Measurements from ENCODE around the gene NHERF1. TPM values are rescaled to one million over a fixed set of nuclear protein-coding genes. Genes with fewer than 3 reads are reported as not detected.

The NHERF1 gene
- total and polyA plus RNA-seq, 4 donors: 18.3 to 58.2 (median 28.1) TPM

- H3K36me3 ChIP-seq (ENCODE audit: control insufficient read depth in 4 of 4, insufficient read depth in 4 of 4, low read length in 4 of 4): peaks cover 0 to 29% (median 3%) of the 10 kb centered on the region in 4 donors
- H3K27ac ChIP-seq (ENCODE audit: low read depth in 1 of 2, low read length in 1 of 2): no peak overlapping the region
- H3K4me1 ChIP-seq (ENCODE audit: control insufficient read depth in 5 of 5, insufficient read depth in 5 of 5, low read length in 5 of 5): peaks cover 0 to 10% (median 6%) of the 10 kb centered on the region in 5 donors
- DNase-seq: no peak
- no peak overlapping the region for H3K9ac ChIP-seq (ENCODE audit: insufficient read depth in 1 of 2, low read length in 2 of 2)
- no peaks in the 10 kb centered on the region for H3K9me3 ChIP-seq (ENCODE audit: control insufficient read depth in 4 of 4, insufficient read depth in 3 of 4, low read length in 3 of 4)
- no peaks in the 10 kb centered on the region for H3K27me3 ChIP-seq (ENCODE audit: control insufficient read depth in 3 of 3, insufficient read depth in 3 of 3, low read length in 2 of 3)
- ATAC-seq (ENCODE audit: insufficient read depth, low FRiP score): no peak
- TF ChIP-seq, protein P1, sequence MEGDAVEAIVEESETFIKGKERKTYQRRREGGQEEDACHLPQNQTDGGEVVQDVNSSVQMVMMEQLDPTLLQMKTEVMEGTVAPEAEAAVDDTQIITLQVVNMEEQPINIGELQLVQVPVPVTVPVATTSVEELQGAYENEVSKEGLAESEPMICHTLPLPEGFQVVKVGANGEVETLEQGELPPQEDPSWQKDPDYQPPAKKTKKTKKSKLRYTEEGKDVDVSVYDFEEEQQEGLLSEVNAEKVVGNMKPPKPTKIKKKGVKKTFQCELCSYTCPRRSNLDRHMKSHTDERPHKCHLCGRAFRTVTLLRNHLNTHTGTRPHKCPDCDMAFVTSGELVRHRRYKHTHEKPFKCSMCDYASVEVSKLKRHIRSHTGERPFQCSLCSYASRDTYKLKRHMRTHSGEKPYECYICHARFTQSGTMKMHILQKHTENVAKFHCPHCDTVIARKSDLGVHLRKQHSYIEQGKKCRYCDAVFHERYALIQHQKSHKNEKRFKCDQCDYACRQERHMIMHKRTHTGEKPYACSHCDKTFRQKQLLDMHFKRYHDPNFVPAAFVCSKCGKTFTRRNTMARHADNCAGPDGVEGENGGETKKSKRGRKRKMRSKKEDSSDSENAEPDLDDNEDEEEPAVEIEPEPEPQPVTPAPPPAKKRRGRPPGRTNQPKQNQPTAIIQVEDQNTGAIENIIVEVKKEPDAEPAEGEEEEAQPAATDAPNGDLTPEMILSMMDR (IDR thresholded peaks at IDR 0.05; ENCODE audit: control extremely low read depth, extremely low read depth): no peak
- no peak overlapping the region for H3K4me3 ChIP-seq
- WGBS, 2 donors: 93 to 95% methylated on average over 12 of the region's 12 CpGs
Measured at GRCh38 chr17:74803388-74803930, 55.0 kb downstream of the NHERF1 start.

DNA sequence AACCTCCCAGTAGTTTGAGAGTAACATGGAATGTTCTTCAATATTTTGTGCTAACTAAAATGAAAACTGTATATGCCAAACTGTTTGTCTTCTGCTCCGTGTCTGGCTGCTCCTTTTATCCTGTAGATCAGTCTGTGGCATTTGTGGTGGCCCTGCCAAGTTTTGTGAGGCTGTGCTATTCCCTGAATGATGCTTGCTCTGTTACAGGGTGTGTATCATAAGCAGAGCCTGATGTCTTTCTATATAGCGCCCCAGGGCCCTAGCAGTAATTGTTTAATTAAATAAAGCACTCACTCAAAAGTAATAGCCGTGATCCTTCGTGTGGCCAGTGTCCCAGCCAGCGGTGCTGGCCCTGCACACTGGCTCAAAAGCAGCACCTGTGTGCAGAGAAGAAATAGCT, 55.5 kb downstream of the NHERF1 start:
- H3K9me3 ChIP-seq (ENCODE audit: control insufficient read depth in 4 of 4, insufficient read depth in 3 of 4, low read length in 3 of 4): no peaks in the 10 kb centered on the region
- peaks cover 0 to 10% (median 6%) of the 10 kb centered on the region in 5 donors for H3K4me1 ChIP-seq (ENCODE audit: control insufficient read depth in 5 of 5, insufficient read depth in 5 of 5, low read length in 5 of 5)
- DNase-seq: no peak
- H3K4me3 ChIP-seq: no peak overlapping the region
- no peak overlapping the region for H3K27ac ChIP-seq (ENCODE audit: low read depth in 1 of 2, low read length in 1 of 2)
- TF ChIP-seq, protein P1 (IDR thresholded peaks at IDR 0.05; ENCODE audit: control extremely low read depth, extremely low read depth): no peak
- 86 to 92% methylated on average over 5 of the region's 5 CpGs for WGBS, 2 donors
- peaks cover 0 to 28% (median 3%) of the 10 kb centered on the region in 4 donors for H3K36me3 ChIP-seq (ENCODE audit: control insufficient read depth in 4 of 4, insufficient read depth in 4 of 4, low read length in 4 of 4)
- H3K27me3 ChIP-seq (ENCODE audit: control insufficient read depth in 3 of 3, insufficient read depth in 3 of 3, low read length in 2 of 3): no peaks in the 10 kb centered on the region
- no peak for ATAC-seq (ENCODE audit: insufficient read depth, low FRiP score)
- H3K9ac ChIP-seq (ENCODE audit: insufficient read depth in 1 of 2, low read length in 2 of 2): no peak overlapping the region

- TF ChIP-seq, protein P1 (IDR thresholded peaks at IDR 0.05; ENCODE audit: control extremely low read depth, extremely low read depth): no peak
- no peak for DNase-seq
- Histone ChIP-seq H3K9me3 (ENCODE audit: control insufficient read depth in 4 of 4, insufficient read depth in 3 of 4, low read length in 3 of 4) (no peaks in the 10 kb centered on the region), H3K36me3 (ENCODE audit: control insufficient read depth in 4 of 4, insufficient read depth in 4 of 4, low read length in 4 of 4) (peaks cover 0 to 22% (median 3%) of the 10 kb centered on the region in 4 donors), H3K27me3 (ENCODE audit: control insufficient read depth in 3 of 3, insufficient read depth in 3 of 3, low read length in 2 of 3) (no peaks in the 10 kb centered on the region), H3K27ac (ENCODE audit: low read depth in 1 of 2, low read length in 1 of 2) (no peak overlapping the region), H3K9ac (ENCODE audit: insufficient read depth in 1 of 2, low read length in 2 of 2) (no peak overlapping the region), H3K4me1 (ENCODE audit: control insufficient read depth in 5 of 5, insufficient read depth in 5 of 5, low read length in 5 of 5) (peaks cover 0 to 10% (median 6%) of the 10 kb centered on the region in 5 donors), H3K4me3 (no peak overlapping the region)
- WGBS, 2 donors: 83 to 88% methylated on average over 7 of the region's 7 CpGs
- no peak for ATAC-seq (ENCODE audit: insufficient read depth, low FRiP score)
Measured at GRCh38 chr17:74804683-74805082, 56.3 kb downstream of the NHERF1 start.

DNA sequence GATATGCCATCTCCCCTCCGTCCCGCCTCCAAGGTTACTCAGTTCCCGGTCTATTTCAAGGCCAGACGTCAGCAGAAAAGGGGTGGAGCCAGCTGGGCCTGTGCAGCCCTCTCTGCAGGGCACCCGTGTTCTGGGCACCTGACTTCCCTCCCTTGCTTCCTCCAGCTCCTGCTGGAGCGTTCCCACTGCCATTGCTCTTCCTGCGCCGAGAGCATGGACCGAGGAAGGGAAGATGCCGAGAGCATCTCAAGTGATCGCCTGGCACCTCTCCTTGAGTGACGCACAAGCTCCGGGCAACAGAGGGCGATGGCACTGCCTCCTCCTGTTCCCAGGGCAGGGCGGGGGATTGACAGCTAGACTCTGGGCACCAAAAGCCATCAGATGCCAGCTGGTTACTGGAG, 57.2 kb downstream of the NHERF1 start:
- DNase-seq: no peak
- Histone ChIP-seq H3K9me3 (ENCODE audit: control insufficient read depth in 4 of 4, insufficient read depth in 3 of 4, low read length in 3 of 4) (no peaks in the 10 kb centered on the region), H3K27ac (ENCODE audit: low read depth in 1 of 2, low read length in 1 of 2) (no peak overlapping the region), H3K4me1 (ENCODE audit: control insufficient read depth in 5 of 5, insufficient read depth in 5 of 5, low read length in 5 of 5) (peaks cover 0 to 10% (median 6%) of the 10 kb centered on the region in 5 donors), H3K4me3 (no peak overlapping the region), H3K9ac (ENCODE audit: insufficient read depth in 1 of 2, low read length in 2 of 2) (no peak overlapping the region), H3K27me3 (ENCODE audit: control insufficient read depth in 3 of 3, insufficient read depth in 3 of 3, low read length in 2 of 3) (no peaks in the 10 kb centered on the region), H3K36me3 (ENCODE audit: control insufficient read depth in 4 of 4, insufficient read depth in 4 of 4, low read length in 4 of 4) (peaks cover 0 to 20% (median 3%) of the 10 kb centered on the region in 4 donors)
- no peak for ATAC-seq (ENCODE audit: insufficient read depth, low FRiP score)
- TF ChIP-seq, protein P1 (IDR thresholded peaks at IDR 0.05; ENCODE audit: control extremely low read depth, extremely low read depth): no peak
- WGBS, 2 donors: 83 to 89% methylated on average over 15 of the region's 15 CpGs

Measured in lung (tissue), 12 donors.